Testis (tissue), 2 donors: ENCODE results near the gene RAB18.

ENCODE experiments used
- CTCF ChIP-seq, 3 experiments: fragments of 450-650 bp in 2 of 3; fragments of 200-600 bp in 1 of 3; sonication (generic) in 1 of 3; IDR thresholded peaks; one replicate each; pipeline ENCODE4 v1.5.1; 2016 to 2019; ENCODE audit warnings: antibody characterized with exemption in 3 of 3, mild to moderate bottlenecking in 2 of 3, moderate library complexity in 1 of 3
- POLR2A ChIP-seq: fragments of 450-650 bp; IDR thresholded peaks from one replicate; pipeline ENCODE4 v1.6.1; 2017; ENCODE audit warnings: antibody characterized with exemption, mild to moderate bottlenecking, moderate library complexity

GRCh38 chr10:27578316-27578715 lies 74.2 kb downstream of the RAB18 start:
- TF ChIP-seq POLR2A: no peak
- TF ChIP-seq CTCF (IDR thresholded peaks at IDR 0.05): no peak
